Endometrial microvascular endothelial cells (primary cell): Measurements from ENCODE around the gene GRID2. TPM values are rescaled to one million over a fixed set of nuclear protein-coding genes. Genes with fewer than 3 reads are reported as not detected.
"Not testable (repeated sequence)": the region's sequence is repeated elsewhere in the genome, so short reads cannot be mapped to it uniquely, and the experiment has no call there.

Experiments used
- in situ Hi-C: cut with HindIII; loops from 2 replicates; pipeline ENCODE4 v1.10.0; 2017; ENCODE audit warnings: low sequenced_read_pairs, low pct_unique_long_range_greater_than_20kb; ENCODE audit errors: inconsistent ontology term
- total RNA-seq: library from RNA; depleted of rRNA; stranded (reverse); fragments of >200 nt; gene quantifications from one replicate; pipeline ENCODE4 v1.2.3, GENCODE V29; 2015; ENCODE audit errors: inconsistent ontology term

The GRID2 gene
- total RNA-seq, 1 donor from 2014 or later: not detected

DNA sequence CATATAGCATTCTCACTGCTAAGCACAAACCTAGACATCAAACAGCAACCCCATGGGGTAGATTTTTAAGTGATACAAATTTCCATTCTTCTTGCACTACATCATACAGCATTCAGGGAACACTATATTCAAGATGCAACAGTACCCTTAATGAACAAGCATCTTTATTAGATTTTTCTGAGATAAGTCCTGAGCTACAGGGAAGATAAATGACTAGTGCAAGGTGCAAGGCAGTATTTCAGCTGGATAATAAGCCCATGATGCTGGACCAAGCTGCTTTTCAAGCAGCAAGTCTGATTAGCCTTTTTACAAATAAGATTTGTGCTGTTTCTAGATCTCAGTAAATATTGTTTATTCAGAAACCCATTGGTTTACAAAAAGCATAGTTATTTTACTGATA lies 1332.2 kb downstream of the GRID2 start:
- in situ Hi-C loops: no loop called here

DNA sequence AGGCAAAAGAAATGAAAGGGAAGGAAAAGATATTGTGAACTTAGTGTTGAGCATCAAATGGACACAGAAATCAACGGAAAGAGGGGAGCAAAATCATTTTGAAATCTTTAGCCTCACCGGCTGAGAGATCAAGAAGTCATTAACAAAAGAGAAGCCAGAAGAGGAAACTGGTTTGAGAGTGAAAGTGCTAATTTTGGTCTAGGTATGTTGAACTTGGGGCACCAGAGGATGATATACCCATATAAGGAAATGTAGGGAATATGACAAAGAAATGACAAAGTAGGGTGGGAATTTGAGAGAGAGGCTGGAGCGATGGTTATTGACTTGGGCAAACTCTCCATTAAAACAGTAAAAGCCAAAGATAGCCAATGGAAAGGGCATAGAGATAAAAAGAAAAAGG lies 1341.4 kb downstream of the GRID2 start:
- in situ Hi-C loops: no loop called here

- in situ Hi-C loops: no loop called here
Measured at GRCh38 chr4:93646233-93646930, 1342.6 kb downstream of the GRID2 start.

DNA sequence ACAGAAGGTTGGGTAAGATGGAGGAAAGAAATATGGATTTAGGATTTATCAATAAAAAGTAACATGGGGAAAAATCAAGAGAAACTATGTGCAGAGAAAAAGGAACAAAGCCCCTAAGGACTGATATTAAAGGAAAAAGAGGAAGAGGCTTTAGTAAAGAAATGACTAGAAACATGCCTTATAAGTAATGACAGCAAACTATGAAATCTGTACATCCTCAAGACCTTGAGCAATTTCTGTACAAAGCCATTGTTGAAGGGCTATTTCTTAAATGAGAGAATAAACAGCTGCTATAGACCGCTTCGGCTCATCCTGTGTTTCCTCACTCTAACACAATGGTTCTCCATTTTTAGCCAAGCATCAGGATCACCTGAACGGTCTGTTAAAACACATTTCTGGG lies 1344.5 kb downstream of the GRID2 start:
- in situ Hi-C loops: no loop called here

DNA sequence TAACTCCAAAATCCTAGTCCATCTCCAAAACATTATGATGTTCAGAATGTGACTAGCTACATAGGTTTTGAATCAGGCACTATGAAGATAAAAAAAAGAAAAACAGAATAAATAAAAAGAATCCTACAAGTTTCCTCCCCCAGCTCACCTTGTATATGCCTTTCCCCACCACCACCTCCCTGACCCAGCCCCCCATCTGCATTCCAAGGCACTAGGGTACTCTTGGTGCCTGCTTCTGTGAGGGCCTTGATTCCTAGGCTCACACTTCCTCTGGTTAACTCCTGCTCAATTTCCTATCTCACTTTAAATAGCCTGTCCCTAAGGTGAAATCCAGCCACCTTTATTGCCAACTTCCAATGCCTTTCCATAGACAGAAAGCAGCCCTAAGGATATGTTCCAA lies 1346.1 kb downstream of the GRID2 start:
- in situ Hi-C loops: no loop called here

DNA sequence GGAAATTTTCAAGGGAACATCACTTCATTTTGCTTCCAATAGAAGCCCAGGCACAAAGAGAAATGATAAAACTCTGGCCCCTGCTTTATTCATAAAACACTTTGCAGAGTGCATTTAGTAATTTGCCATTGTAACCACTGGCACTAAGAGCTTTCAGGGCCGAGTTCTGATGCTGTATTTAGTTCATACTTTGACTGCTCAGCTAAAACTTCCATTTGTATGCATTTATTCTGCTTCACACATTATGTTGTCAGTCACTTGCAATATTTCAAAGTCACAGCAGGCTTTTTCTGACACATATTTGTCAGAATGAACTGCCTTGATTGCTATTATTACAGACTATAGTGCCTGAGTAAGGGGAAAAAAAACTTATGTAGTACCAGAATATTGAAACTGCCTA lies 1350.4 kb downstream of the GRID2 start:
- in situ Hi-C loops: no loop called here

GRCh38 chr4:93657527-93657926 lies 1353.8 kb downstream of the GRID2 start:
- in situ Hi-C loops: no loop called here

- in situ Hi-C loops: no loop called here
Measured at GRCh38 chr4:93658443-93658842, 1354.7 kb downstream of the GRID2 start.

DNA sequence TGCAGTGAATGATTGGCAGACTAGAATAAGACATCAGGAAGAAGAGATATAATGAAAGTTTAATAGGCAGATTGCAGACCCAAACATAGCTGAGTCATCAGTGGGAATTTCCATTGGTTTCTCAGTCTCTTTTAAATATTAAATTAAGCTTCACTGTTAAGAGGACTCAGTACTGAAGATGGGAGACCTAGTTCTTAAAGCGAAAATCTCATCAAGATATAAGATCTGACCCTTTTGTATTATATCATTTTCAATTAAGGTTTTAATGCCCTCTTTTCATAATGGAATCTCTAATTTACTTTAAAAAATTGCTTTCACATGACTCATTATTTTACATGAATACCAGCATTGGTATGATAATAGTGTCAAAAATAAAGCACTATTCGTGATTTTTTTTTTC lies 1355.9 kb downstream of the GRID2 start:
- in situ Hi-C loops: no loop called here

GRCh38 chr4:93660036-93660435 lies 1356.3 kb downstream of the GRID2 start:
- in situ Hi-C loops: no loop called here

GRCh38 chr4:93670434-93670833 lies 1366.7 kb downstream of the GRID2 start:
- in situ Hi-C loops: no loop called here

DNA sequence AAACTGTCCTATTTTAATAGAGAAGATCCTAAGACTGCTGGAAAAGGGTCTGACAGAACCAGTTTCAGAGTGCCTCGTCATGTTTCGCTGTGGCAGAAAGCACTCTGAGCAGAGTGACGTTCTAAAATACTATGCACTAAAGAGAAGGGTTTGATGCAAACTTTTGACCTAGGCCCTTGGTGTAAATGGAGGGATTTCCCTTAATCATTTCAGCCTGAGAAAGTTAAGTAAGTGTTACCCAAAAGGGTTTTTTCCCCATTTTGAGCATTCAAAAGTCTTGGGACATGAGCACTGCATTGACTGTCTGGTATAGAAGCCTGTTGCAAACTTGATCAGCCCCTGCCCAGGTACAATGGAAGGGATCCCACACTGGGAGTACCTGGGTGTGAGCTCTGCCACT lies 1367.3 kb downstream of the GRID2 start:
- in situ Hi-C loops: no loop called here

DNA sequence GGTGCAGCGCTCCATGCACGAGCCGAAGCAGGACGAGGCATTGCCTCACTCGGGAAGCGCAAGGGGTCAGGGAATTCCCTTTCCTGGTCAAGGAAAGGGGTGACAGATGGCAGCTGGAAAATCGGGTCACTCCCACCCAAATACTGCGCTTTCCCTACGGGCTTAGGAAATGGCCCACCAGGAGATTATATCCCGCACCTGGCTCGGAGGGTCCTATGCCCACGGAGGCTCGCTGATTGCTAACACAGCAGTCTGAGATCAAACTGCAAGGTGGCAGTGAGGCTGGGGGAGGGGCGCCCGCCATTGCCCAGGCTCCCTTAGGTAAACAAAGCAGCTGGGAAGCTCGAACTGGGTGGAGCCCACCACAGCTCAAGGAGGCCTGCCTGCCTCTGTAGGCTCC lies 1373.2 kb downstream of the GRID2 start:
- in situ Hi-C loops: not testable (repeated sequence)

- in situ Hi-C loops: no loop called here
Measured at GRCh38 chr4:93684571-93684970, 1380.8 kb downstream of the GRID2 start.

- in situ Hi-C loops: no loop called here
Measured at GRCh38 chr4:93687304-93687703, 1383.5 kb downstream of the GRID2 start.

- in situ Hi-C loops: no loop called here
Measured at GRCh38 chr4:93688978-93689377, 1385.2 kb downstream of the GRID2 start.

DNA sequence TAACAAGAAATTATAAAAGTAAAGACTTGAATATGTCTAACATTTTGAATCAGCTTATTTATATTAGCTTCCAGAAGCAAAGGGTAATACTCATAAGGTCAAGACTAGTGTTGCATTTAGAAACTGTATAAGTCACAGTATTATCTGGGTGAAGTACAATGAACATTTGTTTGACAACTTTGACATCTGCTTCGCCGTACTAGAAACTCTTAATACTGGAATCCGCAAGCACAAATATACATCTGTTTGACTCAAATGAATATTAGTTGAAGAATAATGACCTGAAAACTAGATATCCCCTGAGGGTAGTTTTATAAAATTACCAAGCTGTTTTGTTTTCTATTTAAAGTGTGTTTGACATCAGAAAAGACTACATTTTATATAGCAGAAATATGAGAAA lies 1389.4 kb downstream of the GRID2 start:
- in situ Hi-C loops: no loop called here

DNA sequence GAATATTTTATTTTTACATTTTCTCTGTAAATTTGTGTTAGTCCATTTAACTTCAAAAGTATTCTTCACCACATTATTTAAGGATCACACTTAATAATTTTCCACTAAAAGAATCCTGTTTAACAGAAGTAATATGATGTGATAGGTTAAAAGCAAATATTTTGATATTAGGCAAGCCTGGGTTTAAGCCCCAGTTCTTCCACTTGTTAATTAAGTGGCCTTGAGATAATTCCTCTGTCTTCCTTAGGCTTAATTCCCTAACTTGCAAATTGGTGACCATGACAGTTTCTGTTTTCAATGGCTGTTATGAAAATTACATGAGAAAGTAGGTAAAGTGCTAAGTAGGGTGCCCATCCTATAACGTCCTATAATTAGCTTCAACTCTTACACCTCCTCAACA lies 1394.9 kb downstream of the GRID2 start:
- in situ Hi-C loops: no loop called here

DNA sequence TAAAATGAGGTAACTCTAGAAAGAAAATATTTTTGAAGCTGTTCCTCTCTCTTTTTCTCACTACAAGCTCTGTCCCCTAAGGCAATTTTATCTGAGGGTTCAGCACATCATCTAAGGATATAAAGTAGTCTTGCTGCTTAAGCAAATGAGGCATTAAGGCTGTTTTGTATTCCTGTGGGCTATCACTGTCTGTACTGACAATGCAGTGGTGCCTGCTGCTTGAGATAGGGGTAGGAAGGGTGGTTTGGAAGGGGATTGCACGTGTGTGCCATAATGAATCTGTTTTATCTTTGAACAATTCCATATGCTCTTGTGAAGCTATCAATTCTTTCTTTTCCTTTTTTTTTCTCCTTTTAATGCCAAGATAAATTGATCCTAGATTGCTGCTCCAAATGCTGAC lies 1396.8 kb downstream of the GRID2 start:
- in situ Hi-C loops: no loop called here

DNA sequence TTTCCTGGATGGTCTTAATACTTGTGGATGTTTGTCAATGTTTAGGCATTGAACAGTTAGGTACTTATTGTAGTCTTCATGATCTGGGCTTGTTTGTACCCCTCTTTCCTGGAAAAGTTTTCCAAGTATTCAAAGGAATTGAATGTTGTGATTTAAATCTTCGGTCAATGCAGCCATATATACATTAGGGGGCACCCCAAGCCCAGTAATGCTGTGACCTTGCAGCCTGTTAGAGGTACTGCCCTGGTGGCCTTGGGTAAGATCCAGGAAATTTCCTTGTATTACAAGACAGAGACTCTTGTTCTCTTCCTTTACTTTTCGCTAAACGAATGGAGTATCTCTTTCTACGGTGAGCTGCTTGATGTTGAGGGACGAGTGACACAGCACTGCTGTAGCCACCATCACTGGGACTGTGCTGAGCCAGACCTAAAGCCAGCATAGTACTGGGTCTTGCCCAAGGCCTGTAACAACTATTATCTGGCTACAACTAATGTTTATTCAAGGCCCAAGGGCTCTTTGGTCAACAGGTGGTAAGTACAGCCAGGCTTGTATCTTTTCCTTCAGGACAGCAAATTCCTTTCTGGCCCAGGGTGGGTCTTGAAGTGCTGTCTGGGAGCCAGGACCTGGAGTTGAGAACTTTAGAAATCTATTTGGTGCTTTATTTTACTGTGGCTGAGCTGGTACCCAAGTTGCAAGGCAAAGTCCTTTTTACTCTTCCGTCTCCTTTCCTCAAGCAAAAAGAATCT lies 1406.5 kb downstream of the GRID2 start:
- in situ Hi-C loops: no loop called here
